ES-I3 (cell line): ENCODE measurements around the gene CNTFR.

Experiments
- H3K36me3 ChIP-seq: 2 replicates; pipeline ENCODE4 v1.6.1; 2013; ENCODE audit warnings: mild to moderate bottlenecking, low read length, control low read depth, moderate library complexity; ENCODE audit not compliant: insufficient read depth
- H3K4me1 ChIP-seq: 2 replicates; pipeline ENCODE4 v1.6.1; 2013; ENCODE audit warnings: mild to moderate bottlenecking, control low read depth, low read length; ENCODE audit not compliant: insufficient read depth
- H3K9ac ChIP-seq: 2 replicates; pipeline ENCODE4 v1.6.1; 2013; ENCODE audit warnings: low read depth, mild to moderate bottlenecking, low read length, moderate library complexity
- H3K9me3 ChIP-seq: 2 replicates; pipeline ENCODE4 v1.6.1; 2013; ENCODE audit warnings: mild to moderate bottlenecking, low read length, moderate library complexity; ENCODE audit not compliant: control insufficient read depth, insufficient read depth

Gene CNTFR

GRCh38 chr9:34560599-34561214 is 28.8 kb downstream of the CNTFR start:
- peaks cover 17% of the 10 kb centered on the region for H3K4me1 ChIP-seq
- no peaks in the 10 kb centered on the region for H3K9me3 ChIP-seq
- H3K9ac ChIP-seq = no peak overlapping the region
- H3K36me3 ChIP-seq = peaks cover 3% of the 10 kb centered on the region; the same call in 1 of the 2 replicates

GRCh38 chr9:34559624-34560455 is 29.7 kb downstream of the CNTFR start:
- no peak overlapping the region for H3K9ac ChIP-seq
- peaks cover 3% of the 10 kb centered on the region; the same call in 1 of the 2 replicates for H3K36me3 ChIP-seq
- no peaks in the 10 kb centered on the region for H3K9me3 ChIP-seq
- peaks cover 21% of the 10 kb centered on the region for H3K4me1 ChIP-seq

- peaks cover 24% of the 10 kb centered on the region for H3K4me1 ChIP-seq
Measured at GRCh38 chr9:34558919-34559623, 30.5 kb downstream of the CNTFR start.

GRCh38 chr9:34558364-34558763 is 31.2 kb downstream of the CNTFR start:
- Histone ChIP-seq H3K36me3 (peaks cover 3% of the 10 kb centered on the region; the same call in 1 of the 2 replicates), H3K9me3 (no peaks in the 10 kb centered on the region), H3K9ac (no peak overlapping the region), H3K4me1 (peaks cover 24% of the 10 kb centered on the region)

More at GRCh38 chr9:34558919-34559623, 30.5 kb downstream of the CNTFR start:
- Histone ChIP-seq H3K9ac (no peak overlapping the region), H3K9me3 (no peaks in the 10 kb centered on the region), H3K36me3 (peaks cover 3% of the 10 kb centered on the region; the same call in 1 of the 2 replicates)

GRCh38 chr9:34557426-34558321 is 31.9 kb downstream of the CNTFR start:
- Histone ChIP-seq H3K9ac (no peak overlapping the region), H3K36me3 (peaks cover 3% of the 10 kb centered on the region; the same call in 1 of the 2 replicates), H3K4me1 (peaks cover 24% of the 10 kb centered on the region), H3K9me3 (no peaks in the 10 kb centered on the region)

- peaks cover 24% of the 10 kb centered on the region for H3K4me1 ChIP-seq
- H3K36me3 ChIP-seq = peaks cover 3% of the 10 kb centered on the region; the same call in 1 of the 2 replicates
- H3K9ac ChIP-seq = no peak overlapping the region
- H3K9me3 ChIP-seq = no peaks in the 10 kb centered on the region
Measured at GRCh38 chr9:34556949-34557348, 32.6 kb downstream of the CNTFR start.

GRCh38 chr9:34555936-34556525 is 33.5 kb downstream of the CNTFR start:
- Histone ChIP-seq H3K9ac (no peak overlapping the region), H3K9me3 (no peaks in the 10 kb centered on the region), H3K36me3 (no peaks in the 10 kb centered on the region), H3K4me1 (peaks cover 24% of the 10 kb centered on the region)

GRCh38 chr9:34555500-34555899 is 34.0 kb downstream of the CNTFR start:
- Histone ChIP-seq H3K36me3 (no peaks in the 10 kb centered on the region), H3K9ac (no peak overlapping the region), H3K9me3 (no peaks in the 10 kb centered on the region), H3K4me1 (peaks cover 22% of the 10 kb centered on the region)

- no peaks in the 10 kb centered on the region for H3K36me3 ChIP-seq
- peaks cover 17% of the 10 kb centered on the region for H3K4me1 ChIP-seq
- no peak overlapping the region for H3K9ac ChIP-seq
- no peaks in the 10 kb centered on the region for H3K9me3 ChIP-seq
Measured at GRCh38 chr9:34555002-34555348, 34.5 kb downstream of the CNTFR start.

GRCh38 chr9:34554211-34555001 is 35.1 kb downstream of the CNTFR start:
- Histone ChIP-seq H3K9me3 (no peaks in the 10 kb centered on the region), H3K4me1 (peaks cover 15% of the 10 kb centered on the region), H3K36me3 (no peaks in the 10 kb centered on the region), H3K9ac (no peak overlapping the region)

GRCh38 chr9:34553511-34554021 is 36.0 kb downstream of the CNTFR start:
- peaks cover 11% of the 10 kb centered on the region for H3K4me1 ChIP-seq
- H3K36me3 ChIP-seq = no peaks in the 10 kb centered on the region
- H3K9me3 ChIP-seq = no peaks in the 10 kb centered on the region
- H3K9ac ChIP-seq = no peak overlapping the region

- peaks cover 11% of the 10 kb centered on the region for H3K4me1 ChIP-seq
- H3K9me3 ChIP-seq = no peaks in the 10 kb centered on the region
- no peak overlapping the region for H3K9ac ChIP-seq
- no peaks in the 10 kb centered on the region for H3K36me3 ChIP-seq
Measured at GRCh38 chr9:34552986-34553385, 36.5 kb downstream of the CNTFR start.

GRCh38 chr9:34552606-34552981 is 36.9 kb downstream of the CNTFR start:
- H3K9ac ChIP-seq = no peak overlapping the region
- no peaks in the 10 kb centered on the region for H3K36me3 ChIP-seq
- peaks cover 11% of the 10 kb centered on the region for H3K4me1 ChIP-seq
- H3K9me3 ChIP-seq = no peaks in the 10 kb centered on the region
